ENCODE data around the gene TTC39B.

The TTC39B gene

GRCh38 chr9:15221746-15222145 is 85.3 kb downstream of the TTC39B start:
- DNase-seq: no peak

- no peak for DNase-seq
Measured at GRCh38 chr9:15220658-15221318, 86.2 kb downstream of the TTC39B start.

GRCh38 chr9:15219546-15219945 is 87.5 kb downstream of the TTC39B start:
- DNase-seq: no peak

- no peak for DNase-seq
Measured at GRCh38 chr9:15218994-15219393, 88.0 kb downstream of the TTC39B start.

GRCh38 chr9:15213249-15213648 is 93.8 kb downstream of the TTC39B start:
- DNase-seq: no peak

- DNase-seq: no peak
Measured at GRCh38 chr9:15211815-15212495, 95.1 kb downstream of the TTC39B start.

GRCh38 chr9:15211160-15211814 is 95.7 kb downstream of the TTC39B start:
- DNase-seq: peak; percentile 65

- DNase-seq: no peak
Measured at GRCh38 chr9:15206903-15207696, 99.9 kb downstream of the TTC39B start.

- no peak for DNase-seq
Measured at GRCh38 chr9:15205632-15206420, 101.2 kb downstream of the TTC39B start.

- no peak for DNase-seq
Measured at GRCh38 chr9:15203581-15203980, 103.4 kb downstream of the TTC39B start.

- no peak for DNase-seq
Measured at GRCh38 chr9:15200111-15200510, 106.9 kb downstream of the TTC39B start.

- DNase-seq: no peak
Measured at GRCh38 chr9:15192856-15193255, 114.2 kb downstream of the TTC39B start.

GRCh38 chr9:15191378-15191777 is 115.6 kb downstream of the TTC39B start:
- no peak for DNase-seq

GRCh38 chr9:15189481-15189880 is 117.5 kb downstream of the TTC39B start:
- DNase-seq: no peak

GRCh38 chr9:15187589-15187988 is 119.4 kb downstream of the TTC39B start:
- DNase-seq: no peak

GRCh38 chr9:15182730-15183129 is 124.3 kb downstream of the TTC39B start:
- DNase-seq: no peak

- DNase-seq: no peak
Measured at GRCh38 chr9:15182101-15182551, 124.9 kb downstream of the TTC39B start.

GRCh38 chr9:15180124-15180523 is 126.9 kb downstream of the TTC39B start:
- DNase-seq: no peak

GRCh38 chr9:15178631-15179030 is 128.4 kb downstream of the TTC39B start:
- DNase-seq: no peak

GRCh38 chr9:15176836-15177235 is 130.2 kb downstream of the TTC39B start:
- no peak for DNase-seq

GRCh38 chr9:15163931-15164330 is 143.1 kb downstream of the TTC39B start:
- DNase-seq: no peak

- no peak for DNase-seq
Measured at GRCh38 chr9:15161753-15162152, 145.3 kb downstream of the TTC39B start.
